ENCODE data around the gene LRRC46. TPM values are rescaled to one million over a fixed set of nuclear protein-coding genes. Genes with fewer than 3 reads are reported as not detected.
A peak's percentile ranks its signal among the peaks of the same experiment; 100 is the strongest.

Gene LRRC46
- total and polyA plus RNA-seq, 9 of the 15 experiments (the other 6 are each of a cell fraction or from before 2014, with no cell fraction given): 0.39 to 1.4 (median 0.53) TPM; not detected in 1

DNA sequence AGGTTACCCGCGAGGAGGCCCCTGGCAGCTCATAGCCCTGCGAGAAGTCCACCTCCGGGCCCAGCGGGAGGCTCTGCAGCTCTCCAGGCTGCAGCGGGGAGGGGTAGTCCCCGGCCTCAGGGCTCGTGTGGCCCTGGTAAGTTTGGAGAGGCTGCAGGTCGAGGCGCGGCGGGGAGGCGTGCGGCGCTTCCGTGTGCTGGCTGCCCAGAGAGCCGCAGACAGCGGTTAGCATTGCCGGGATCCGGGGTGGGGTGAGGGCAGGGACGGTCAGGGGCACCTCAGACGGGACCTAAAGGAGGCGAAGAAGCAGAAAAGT is 16.7 kb downstream of the LRRC46 start:
- POLR2A ChIA-PET: interaction anchor here (0.7 to 2.4 kb wide), 5 partner anchors 11 to 47 kb away, joined by 3 to 11 read pairs (median 3); partner anchors contain the start of gene SP2
- no peaks in the 10 kb centered on the region for H4K20me1 ChIP-seq (replicated peaks; ENCODE audit: control insufficient read depth, insufficient read depth, low read length)
- peaks cover 36 to 60% of the 10 kb centered on the region in 2 experiments for H3K4me1 ChIP-seq (replicated peaks in 1 of 2; ENCODE audit: control insufficient read depth in 2 of 2, insufficient read depth in 2 of 2, low read length in 2 of 2)
- no peaks in the 10 kb centered on the region for H3K27me3 ChIP-seq (ENCODE audit: control insufficient read depth in 2 of 2, insufficient read depth in 2 of 2, low read length in 2 of 2)
- no peaks in the 10 kb centered on the region; the same call in 2 of the 3 replicates for H3K36me3 ChIP-seq (ENCODE audit: control insufficient read depth, insufficient read depth, low read length)
- FAIRE-seq (no peak), DNase-seq (ENCODE audit: extremely low read depth in 1 of 4, low spot score in 3 of 4) (no peak), ATAC-seq (no peak)
- no TSS peak for BruUV-seq (replicated peaks)
- H3K9ac ChIP-seq (ENCODE audit: insufficient read depth in 1 of 2, low read depth in 2 of 2, low read length in 2 of 2): no peak overlapping the region
- CTCF ChIA-PET (ENCODE audit: low intra/inter-chr PET ratio): interaction anchor here (0.6 kb wide), 2 partner anchors 16 to 795 kb away, joined by 3 read pairs; no protein-coding TSS in a partner anchor
- H3K9me1 ChIP-seq (ENCODE audit: control insufficient read depth, insufficient read depth, low read length): no peaks in the 10 kb centered on the region
- intact Hi-C loops (cut with micrococcal nuclease) (loop anchor here (10.0 kb wide), 1 partner anchor 287 kb away; no protein-coding TSS in a partner anchor), in situ Hi-C loops (cut with MboI) (no loop called here)
- no peak overlapping the region for H3K27ac ChIP-seq (ENCODE audit: extremely low read depth, low read depth, low read length)
- 75% methylated on average over 9 of the region's 23 CpGs for WGBS (ENCODE audit: insufficient coverage, low coverage, missing lambda C conversion rate)
- H3K9me3 ChIP-seq (replicated peaks; ENCODE audit: control insufficient read depth, insufficient read depth, low read depth, low read length): no peaks in the 10 kb centered on the region
- H3K79me2 ChIP-seq (ENCODE audit: control insufficient read depth, insufficient read depth, low read length): peaks cover 18% of the 10 kb centered on the region
- H3K4me3 ChIP-seq: no peak overlapping the region
- no peak overlapping the region for H2AFZ ChIP-seq (ENCODE audit: low read depth, low read length)
- no peak overlapping the region for H3K4me2 ChIP-seq (ENCODE audit: insufficient read depth, low read length)
- TF ChIP-seq HMGN3 (IDR thresholded peaks at IDR 0.05; ENCODE audit: borderline replicate concordance, extremely low read depth, insufficient read length, low read depth, low read length) (peak; percentile 25), GABPA (tag; conservative IDR thresholded peaks at IDR 0.05; ENCODE audit: low read depth) (no peak), SETDB1 (IDR thresholded peaks at IDR 0.05; ENCODE audit: low read length) (no peak), MAFF (IDR thresholded peaks at IDR 0.05; ENCODE audit: low read length) (no peak)
- TF ChIP-seq, protein P1, sequence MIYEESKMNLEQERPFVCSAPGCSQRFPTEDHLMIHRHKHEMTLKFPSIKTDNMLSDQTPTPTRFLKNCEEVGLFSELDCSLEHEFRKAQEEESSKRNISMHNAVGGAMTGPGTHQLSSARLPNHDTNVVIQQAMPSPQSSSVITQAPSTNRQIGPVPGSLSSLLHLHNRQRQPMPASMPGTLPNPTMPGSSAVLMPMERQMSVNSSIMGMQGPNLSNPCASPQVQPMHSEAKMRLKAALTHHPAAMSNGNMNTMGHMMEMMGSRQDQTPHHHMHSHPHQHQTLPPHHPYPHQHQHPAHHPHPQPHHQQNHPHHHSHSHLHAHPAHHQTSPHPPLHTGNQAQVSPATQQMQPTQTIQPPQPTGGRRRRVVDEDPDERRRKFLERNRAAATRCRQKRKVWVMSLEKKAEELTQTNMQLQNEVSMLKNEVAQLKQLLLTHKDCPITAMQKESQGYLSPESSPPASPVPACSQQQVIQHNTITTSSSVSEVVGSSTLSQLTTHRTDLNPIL (CRISPR knock-in tag; IDR thresholded peaks at IDR 0.05): no peak
